ENCODE results near the gene DTNB. TPM values are rescaled to one million over a fixed set of nuclear protein-coding genes. Genes with fewer than 3 reads are reported as not detected.
"Not testable (repeated sequence)": the region's sequence is repeated elsewhere in the genome, so short reads cannot be mapped to it uniquely, and the experiment has no call there.

DTNB gene
- total RNA-seq, 1 experiment from 2014 or later: 26.3 TPM

- no peak overlapping the region for H3K4me3 Mint-ChIP-seq (ENCODE audit: unreplicated experiment)
- H3K27ac Mint-ChIP-seq (ENCODE audit: low read depth, unreplicated experiment): no peak overlapping the region
- no peaks in the 10 kb centered on the region for H3K27me3 Mint-ChIP-seq (ENCODE audit: insufficient read depth, unreplicated experiment)
- no peaks in the 10 kb centered on the region for H3K4me1 Mint-ChIP-seq (ENCODE audit: insufficient read depth, unreplicated experiment)
- CTCF ChIA-PET: no interaction called here
- POLR2A ChIA-PET: interaction anchor here (0.7 kb wide), 1 partner anchor 41 kb away, joined by 3 read pairs; no protein-coding TSS in a partner anchor
- no peaks in the 10 kb centered on the region for H3K9me3 Mint-ChIP-seq (ENCODE audit: unreplicated experiment)
- no TSS peak for BruUV-seq (replicated peaks)
- no peak for TF ChIP-seq CTCF (IDR thresholded peaks at IDR 0.05; ENCODE audit: unreplicated experiment)
- no peak for DNase-seq (ENCODE audit: unreplicated experiment)
- H3K36me3 Mint-ChIP-seq (ENCODE audit: insufficient read depth, unreplicated experiment): peaks cover 6% of the 10 kb centered on the region
- intact Hi-C loops (cut with micrococcal nuclease): no loop called here
These were observed 263.0 kb downstream of the DTNB start for GRCh38 chr2:25410370-25410769.

- Mint-ChIP-seq H3K27ac (ENCODE audit: low read depth, unreplicated experiment) (no peak overlapping the region), H3K4me1 (ENCODE audit: insufficient read depth, unreplicated experiment) (no peaks in the 10 kb centered on the region), H3K36me3 (ENCODE audit: insufficient read depth, unreplicated experiment) (peaks cover 6% of the 10 kb centered on the region), H3K4me3 (ENCODE audit: unreplicated experiment) (no peak overlapping the region), H3K27me3 (ENCODE audit: insufficient read depth, unreplicated experiment) (no peaks in the 10 kb centered on the region), H3K9me3 (ENCODE audit: unreplicated experiment) (no peaks in the 10 kb centered on the region)
- intact Hi-C loops (cut with micrococcal nuclease): no loop called here
- ChIA-PET POLR2A (no interaction called here), CTCF (interaction anchor here (0.6 kb wide), 1 partner anchor 504 kb away, joined by 3 read pairs; no protein-coding TSS in a partner anchor)
- DNase-seq (ENCODE audit: unreplicated experiment): no peak
- BruUV-seq (replicated peaks): no TSS peak
- no peak for TF ChIP-seq CTCF (IDR thresholded peaks at IDR 0.05; ENCODE audit: unreplicated experiment)
These were observed 263.9 kb downstream of the DTNB start for GRCh38 chr2:25409468-25409867.

- no peaks in the 10 kb centered on the region for H3K27me3 Mint-ChIP-seq (ENCODE audit: insufficient read depth, unreplicated experiment)
- H3K4me3 Mint-ChIP-seq (ENCODE audit: unreplicated experiment): no peak overlapping the region
- no peak for TF ChIP-seq CTCF (IDR thresholded peaks at IDR 0.05; ENCODE audit: unreplicated experiment)
- H3K4me1 Mint-ChIP-seq (ENCODE audit: insufficient read depth, unreplicated experiment): no peaks in the 10 kb centered on the region
- DNase-seq (ENCODE audit: unreplicated experiment): no peak
- no TSS peak for BruUV-seq (replicated peaks)
- intact Hi-C loops (cut with micrococcal nuclease): no loop called here
- ChIA-PET POLR2A (no interaction called here), CTCF (interaction anchor here (0.6 to 1.5 kb wide), 3 partner anchors 33 to 504 kb away, joined by 3 to 4 read pairs (median 3); no protein-coding TSS in a partner anchor)
- H3K9me3 Mint-ChIP-seq (ENCODE audit: unreplicated experiment): no peaks in the 10 kb centered on the region
- peaks cover 6% of the 10 kb centered on the region for H3K36me3 Mint-ChIP-seq (ENCODE audit: insufficient read depth, unreplicated experiment)
- no peak overlapping the region for H3K27ac Mint-ChIP-seq (ENCODE audit: low read depth, unreplicated experiment)
These were observed 264.3 kb downstream of the DTNB start for GRCh38 chr2:25409044-25409443.

GRCh38 chr2:25405611-25406295 lies 267.6 kb downstream of the DTNB start:
- intact Hi-C loops (cut with micrococcal nuclease): no loop called here
- BruUV-seq (replicated peaks): no TSS peak
- DNase-seq (ENCODE audit: unreplicated experiment): no peak
- POLR2A ChIA-PET: no interaction called here
- no peaks in the 10 kb centered on the region for H3K27me3 Mint-ChIP-seq (ENCODE audit: insufficient read depth, unreplicated experiment)
- TF ChIP-seq CTCF (IDR thresholded peaks at IDR 0.05; ENCODE audit: unreplicated experiment): no peak
- H3K36me3 Mint-ChIP-seq (ENCODE audit: insufficient read depth, unreplicated experiment): peaks cover 6% of the 10 kb centered on the region
- no peaks in the 10 kb centered on the region for H3K9me3 Mint-ChIP-seq (ENCODE audit: unreplicated experiment)
- H3K4me1 Mint-ChIP-seq (ENCODE audit: insufficient read depth, unreplicated experiment): no peaks in the 10 kb centered on the region
- H3K27ac Mint-ChIP-seq (ENCODE audit: low read depth, unreplicated experiment): no peak overlapping the region
- H3K4me3 Mint-ChIP-seq (ENCODE audit: unreplicated experiment): no peak overlapping the region
- CTCF ChIA-PET: interaction anchor here (0.6 kb wide), 1 partner anchor 295 kb away, joined by 3 read pairs; no protein-coding TSS in a partner anchor

GRCh38 chr2:25403120-25403760 lies 270.1 kb downstream of the DTNB start:
- H3K27ac Mint-ChIP-seq (ENCODE audit: low read depth, unreplicated experiment); H3K9me3 Mint-ChIP-seq (ENCODE audit: unreplicated experiment); H3K4me1 Mint-ChIP-seq (ENCODE audit: insufficient read depth, unreplicated experiment); H3K4me3 Mint-ChIP-seq (ENCODE audit: unreplicated experiment); intact Hi-C loops (cut with micrococcal nuclease); BruUV-seq (replicated peaks); POLR2A ChIA-PET; DNase-seq (ENCODE audit: unreplicated experiment); H3K27me3 Mint-ChIP-seq (ENCODE audit: insufficient read depth, unreplicated experiment): not testable (repeated sequence)
- H3K36me3 Mint-ChIP-seq (ENCODE audit: insufficient read depth, unreplicated experiment): peaks cover 12% of the 10 kb centered on the region
- CTCF ChIA-PET: interaction anchor here (0.7 kb wide), 1 partner anchor 27 kb away, joined by 3 read pairs; no protein-coding TSS in a partner anchor
